ENCODE measurements around the gene MYH10.

The MYH10 gene

GRCh38 chr17:8649157-8650118 lies 18.9 kb upstream of the MYH10 start:
- no peak for FAIRE-seq

GRCh38 chr17:8647956-8648355 lies 17.4 kb upstream of the MYH10 start:
- no peak for DNase-seq (ENCODE audit: low spot score)
- FAIRE-seq = no peak

More at GRCh38 chr17:8649157-8650118, 18.9 kb upstream of the MYH10 start:
- no peak for DNase-seq (ENCODE audit: low spot score)

- FAIRE-seq (no peak), DNase-seq (ENCODE audit: low spot score) (no peak)
Measured at GRCh38 chr17:8647202-8647601, 16.7 kb upstream of the MYH10 start.

- FAIRE-seq = no peak
- no peak for DNase-seq (ENCODE audit: low spot score)
Measured at GRCh38 chr17:8644507-8644902, 14.0 kb upstream of the MYH10 start.

GRCh38 chr17:8643855-8644506 lies 13.5 kb upstream of the MYH10 start:
- DNase-seq (ENCODE audit: low spot score) (no peak), FAIRE-seq (no peak)

- DNase-seq (ENCODE audit: low spot score) = no peak
- FAIRE-seq = no peak
Measured at GRCh38 chr17:8639709-8640108, 9.2 kb upstream of the MYH10 start.

- no peak for FAIRE-seq
- no peak for DNase-seq (ENCODE audit: low spot score)
Measured at GRCh38 chr17:8632061-8632460, 1.5 kb upstream of the MYH10 start.

- FAIRE-seq (no peak), DNase-seq (ENCODE audit: low spot score) (no peak)
Measured at GRCh38 chr17:8631554-8631877, 991 bp upstream of the MYH10 start.

GRCh38 chr17:8630802-8631553 lies 453 bp upstream of the MYH10 start:
- peak; percentile 71 for FAIRE-seq
- DNase-seq (ENCODE audit: low spot score) = peak; percentile 92

- FAIRE-seq (no peak), DNase-seq (ENCODE audit: low spot score) (no peak)
Measured at GRCh38 chr17:8629371-8630226, 926 bp downstream of the MYH10 start.

GRCh38 chr17:8628609-8629169 lies 1.8 kb downstream of the MYH10 start:
- no peak for FAIRE-seq
- no peak for DNase-seq (ENCODE audit: low spot score)

- FAIRE-seq (no peak), DNase-seq (ENCODE audit: low spot score) (no peak)
Measured at GRCh38 chr17:8628172-8628571, 2.4 kb downstream of the MYH10 start.

GRCh38 chr17:8623591-8623990 lies 6.9 kb downstream of the MYH10 start:
- no peak for FAIRE-seq
- no peak for DNase-seq (ENCODE audit: low spot score)

- FAIRE-seq (no peak), DNase-seq (ENCODE audit: low spot score) (no peak)
Measured at GRCh38 chr17:8622191-8622590, 8.3 kb downstream of the MYH10 start.

GRCh38 chr17:8621585-8621984 lies 8.9 kb downstream of the MYH10 start:
- FAIRE-seq (no peak), DNase-seq (ENCODE audit: low spot score) (no peak)

- FAIRE-seq (no peak), DNase-seq (ENCODE audit: low spot score) (no peak)
Measured at GRCh38 chr17:8619294-8619693, 11.2 kb downstream of the MYH10 start.

GRCh38 chr17:8618825-8619224 lies 11.7 kb downstream of the MYH10 start:
- FAIRE-seq = no peak

GRCh38 chr17:8614988-8615387 lies 15.5 kb downstream of the MYH10 start:
- FAIRE-seq (no peak), DNase-seq (ENCODE audit: low spot score) (no peak)

More at GRCh38 chr17:8618825-8619224, 11.7 kb downstream of the MYH10 start:
- no peak for DNase-seq (ENCODE audit: low spot score)

GRCh38 chr17:8611619-8612298 lies 18.8 kb downstream of the MYH10 start:
- FAIRE-seq (no peak), DNase-seq (ENCODE audit: low spot score) (no peak)

GRCh38 chr17:8611137-8611536 lies 19.4 kb downstream of the MYH10 start:
- FAIRE-seq (no peak), DNase-seq (ENCODE audit: low spot score) (no peak)

Measured in RCC 7860 (cell line).